ENCODE results near the gene PNPLA7.

DNA sequence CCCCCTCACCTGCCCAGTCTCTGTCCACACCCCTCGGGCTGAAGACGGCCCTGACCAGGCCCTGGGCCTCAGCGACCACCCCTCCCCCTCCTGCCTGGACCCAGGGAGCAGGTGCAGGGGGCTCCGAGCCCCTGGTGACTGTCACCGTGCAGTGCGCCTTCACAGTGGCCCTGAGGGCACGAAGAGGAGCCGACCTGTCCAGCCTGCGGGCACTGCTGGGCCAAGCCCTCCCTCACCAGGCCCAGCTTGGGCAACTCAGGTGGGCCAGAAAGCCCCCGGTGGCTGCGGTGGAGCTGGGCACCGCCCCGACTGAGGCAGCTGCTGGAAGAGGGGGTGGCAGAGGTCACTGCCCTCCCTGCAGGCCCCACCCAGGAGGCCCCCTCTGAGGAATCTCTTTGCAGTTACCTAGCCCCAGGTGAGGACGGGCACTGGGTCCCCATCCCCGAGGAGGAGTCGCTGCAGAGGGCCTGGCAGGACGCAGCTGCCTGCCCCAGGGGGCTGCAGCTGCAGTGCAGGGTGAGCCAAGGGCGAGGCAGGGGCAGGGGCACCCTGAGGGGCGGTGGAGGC is 116.8 kb downstream of the PNPLA7 start:
- TF ChIP-seq, protein P1, sequence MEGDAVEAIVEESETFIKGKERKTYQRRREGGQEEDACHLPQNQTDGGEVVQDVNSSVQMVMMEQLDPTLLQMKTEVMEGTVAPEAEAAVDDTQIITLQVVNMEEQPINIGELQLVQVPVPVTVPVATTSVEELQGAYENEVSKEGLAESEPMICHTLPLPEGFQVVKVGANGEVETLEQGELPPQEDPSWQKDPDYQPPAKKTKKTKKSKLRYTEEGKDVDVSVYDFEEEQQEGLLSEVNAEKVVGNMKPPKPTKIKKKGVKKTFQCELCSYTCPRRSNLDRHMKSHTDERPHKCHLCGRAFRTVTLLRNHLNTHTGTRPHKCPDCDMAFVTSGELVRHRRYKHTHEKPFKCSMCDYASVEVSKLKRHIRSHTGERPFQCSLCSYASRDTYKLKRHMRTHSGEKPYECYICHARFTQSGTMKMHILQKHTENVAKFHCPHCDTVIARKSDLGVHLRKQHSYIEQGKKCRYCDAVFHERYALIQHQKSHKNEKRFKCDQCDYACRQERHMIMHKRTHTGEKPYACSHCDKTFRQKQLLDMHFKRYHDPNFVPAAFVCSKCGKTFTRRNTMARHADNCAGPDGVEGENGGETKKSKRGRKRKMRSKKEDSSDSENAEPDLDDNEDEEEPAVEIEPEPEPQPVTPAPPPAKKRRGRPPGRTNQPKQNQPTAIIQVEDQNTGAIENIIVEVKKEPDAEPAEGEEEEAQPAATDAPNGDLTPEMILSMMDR (conservative IDR thresholded peaks at IDR 0.05 in 1 of 2, IDR thresholded peaks at IDR 0.05 in 1 of 2; ENCODE audit: extremely low read depth in 1 of 2, insufficient read depth in 1 of 2, low read depth in 1 of 2, low read length in 2 of 2), result no peak
- TF ChIP-seq EZH2 (IDR thresholded peaks at IDR 0.05; ENCODE audit: borderline replicate concordance, low read length), result no peak

All from mammary epithelial cell (primary cell).